ENCODE measurements around the gene UBE2QL1.

Gene UBE2QL1

DNA sequence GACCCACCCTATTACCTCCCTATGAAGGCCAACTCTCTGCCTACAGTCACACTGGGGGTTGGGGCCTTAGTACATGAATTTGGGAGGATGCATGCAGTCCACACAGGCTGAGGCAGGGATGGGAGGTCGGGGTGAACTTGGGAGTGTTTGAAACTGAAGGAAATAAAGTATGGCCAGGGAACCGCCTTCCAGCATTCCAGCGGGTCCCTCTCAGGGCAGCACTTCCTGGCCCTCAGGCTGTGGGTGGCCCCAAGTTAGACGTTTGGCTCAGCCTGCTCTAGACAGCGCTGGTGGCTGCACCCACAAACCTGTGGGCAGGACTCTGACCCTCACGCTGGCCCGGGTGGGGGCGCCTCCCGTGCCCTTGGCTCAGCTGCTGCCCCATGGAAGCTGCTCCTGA, 74.3 kb downstream of the UBE2QL1 start:
- Histone ChIP-seq H3K4me3 (ENCODE audit: low read depth in 1 of 2, low read length in 1 of 2) (no peak overlapping the region), H3K27me3 (no peaks in the 10 kb centered on the region), H3K27ac (no peak overlapping the region), H3K36me3 (no peaks in the 10 kb centered on the region), H3K4me1 (ENCODE audit: control insufficient read depth in 1 of 2, insufficient read depth in 1 of 2, low read depth in 1 of 2, low read length in 1 of 2) (no peaks in the 10 kb centered on the region), H3K9me3 (no peaks in the 10 kb centered on the region)
- TF ChIP-seq, protein P1, sequence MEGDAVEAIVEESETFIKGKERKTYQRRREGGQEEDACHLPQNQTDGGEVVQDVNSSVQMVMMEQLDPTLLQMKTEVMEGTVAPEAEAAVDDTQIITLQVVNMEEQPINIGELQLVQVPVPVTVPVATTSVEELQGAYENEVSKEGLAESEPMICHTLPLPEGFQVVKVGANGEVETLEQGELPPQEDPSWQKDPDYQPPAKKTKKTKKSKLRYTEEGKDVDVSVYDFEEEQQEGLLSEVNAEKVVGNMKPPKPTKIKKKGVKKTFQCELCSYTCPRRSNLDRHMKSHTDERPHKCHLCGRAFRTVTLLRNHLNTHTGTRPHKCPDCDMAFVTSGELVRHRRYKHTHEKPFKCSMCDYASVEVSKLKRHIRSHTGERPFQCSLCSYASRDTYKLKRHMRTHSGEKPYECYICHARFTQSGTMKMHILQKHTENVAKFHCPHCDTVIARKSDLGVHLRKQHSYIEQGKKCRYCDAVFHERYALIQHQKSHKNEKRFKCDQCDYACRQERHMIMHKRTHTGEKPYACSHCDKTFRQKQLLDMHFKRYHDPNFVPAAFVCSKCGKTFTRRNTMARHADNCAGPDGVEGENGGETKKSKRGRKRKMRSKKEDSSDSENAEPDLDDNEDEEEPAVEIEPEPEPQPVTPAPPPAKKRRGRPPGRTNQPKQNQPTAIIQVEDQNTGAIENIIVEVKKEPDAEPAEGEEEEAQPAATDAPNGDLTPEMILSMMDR (IDR thresholded peaks at IDR 0.05) = no peak

DNA sequence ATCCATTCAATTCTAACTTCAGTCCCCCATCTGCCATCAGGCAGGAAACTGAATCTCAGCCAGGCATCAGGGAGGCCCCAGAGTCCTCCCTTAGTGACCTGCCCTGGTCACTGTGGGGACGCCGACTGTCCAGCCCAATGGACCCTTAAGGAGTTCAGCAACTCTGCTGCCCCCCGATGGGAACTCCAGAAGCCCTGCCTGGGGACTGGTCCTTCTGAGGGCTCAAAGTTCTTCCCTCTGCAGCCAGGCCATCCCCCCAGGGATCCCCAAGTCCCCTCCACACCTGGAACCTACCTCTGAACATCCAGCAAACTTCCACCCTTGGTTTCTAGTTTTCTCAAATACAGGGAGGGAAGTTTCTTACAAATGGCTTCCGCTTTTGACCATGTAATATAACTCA, 76.8 kb downstream of the UBE2QL1 start:
- Histone ChIP-seq H3K4me3 (ENCODE audit: low read depth in 1 of 2, low read length in 1 of 2) (no peak overlapping the region), H3K4me1 (ENCODE audit: control insufficient read depth in 1 of 2, insufficient read depth in 1 of 2, low read depth in 1 of 2, low read length in 1 of 2) (no peaks in the 10 kb centered on the region), H3K36me3 (no peaks in the 10 kb centered on the region), H3K27ac (no peak overlapping the region), H3K27me3 (no peaks in the 10 kb centered on the region), H3K9me3 (no peaks in the 10 kb centered on the region)
- TF ChIP-seq, protein P1 (IDR thresholded peaks at IDR 0.05) = no peak

DNA sequence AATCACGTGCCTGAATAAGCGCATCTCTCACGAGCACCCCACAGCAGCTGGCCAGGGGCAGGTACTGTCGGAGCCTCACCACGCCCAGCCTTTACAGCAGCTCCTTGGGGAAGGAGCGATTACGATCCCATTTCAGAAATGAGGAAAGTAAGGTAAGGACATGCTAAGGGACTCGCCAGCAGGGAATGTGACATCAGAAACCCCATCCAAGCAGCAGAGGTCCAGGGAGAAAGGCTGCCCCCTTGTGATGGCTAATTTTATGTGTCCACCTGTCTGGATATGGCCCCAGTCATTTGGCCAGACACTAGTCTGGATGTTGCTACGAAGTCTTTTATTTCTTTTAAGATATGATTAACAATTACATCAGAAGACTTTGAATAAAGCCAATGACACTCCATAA, 77.3 kb downstream of the UBE2QL1 start:
- TF ChIP-seq, protein P1 (IDR thresholded peaks at IDR 0.05) = no peak
- Histone ChIP-seq H3K4me1 (ENCODE audit: control insufficient read depth in 1 of 2, insufficient read depth in 1 of 2, low read depth in 1 of 2, low read length in 1 of 2) (no peaks in the 10 kb centered on the region), H3K4me3 (ENCODE audit: low read depth in 1 of 2, low read length in 1 of 2) (no peak overlapping the region), H3K36me3 (no peaks in the 10 kb centered on the region), H3K27me3 (no peaks in the 10 kb centered on the region), H3K9me3 (no peaks in the 10 kb centered on the region), H3K27ac (no peak overlapping the region)

DNA sequence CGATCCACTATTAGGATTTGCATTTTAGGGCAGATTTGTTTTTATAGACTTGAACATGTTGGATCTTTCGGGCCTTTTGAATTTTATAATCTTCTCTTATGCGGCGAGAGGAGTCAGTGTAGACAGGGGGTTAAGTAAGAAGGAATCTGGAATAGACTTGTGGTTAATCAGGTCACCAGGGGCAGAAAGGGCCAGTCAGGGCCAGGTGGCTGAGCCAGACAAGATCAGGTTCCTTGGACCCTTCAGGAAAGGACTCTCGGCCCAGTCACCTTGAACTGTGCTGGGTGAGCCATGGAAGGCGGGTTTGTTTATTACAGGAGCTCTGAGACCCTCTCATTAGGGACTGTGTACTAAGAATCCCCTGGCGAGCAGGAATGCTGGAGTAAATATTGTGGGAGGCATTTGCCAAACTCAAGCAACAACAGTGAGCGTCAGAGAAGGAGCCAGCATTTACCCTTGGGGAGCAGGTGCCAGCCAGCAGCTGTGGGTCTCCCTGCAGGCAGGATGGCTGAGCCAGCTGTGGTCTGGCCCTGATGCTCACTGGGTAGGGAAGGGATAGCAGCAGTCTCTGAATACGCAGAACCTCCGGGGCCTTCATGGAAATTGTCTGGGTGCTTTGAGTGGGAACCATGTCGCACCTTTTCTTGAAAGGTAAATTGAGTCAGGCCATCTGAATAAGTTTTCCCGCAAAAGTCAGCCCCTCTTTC, 79.2 kb downstream of the UBE2QL1 start:
- no peaks in the 10 kb centered on the region for H3K4me1 ChIP-seq (ENCODE audit: control insufficient read depth in 1 of 2, insufficient read depth in 1 of 2, low read depth in 1 of 2, low read length in 1 of 2)

DNA sequence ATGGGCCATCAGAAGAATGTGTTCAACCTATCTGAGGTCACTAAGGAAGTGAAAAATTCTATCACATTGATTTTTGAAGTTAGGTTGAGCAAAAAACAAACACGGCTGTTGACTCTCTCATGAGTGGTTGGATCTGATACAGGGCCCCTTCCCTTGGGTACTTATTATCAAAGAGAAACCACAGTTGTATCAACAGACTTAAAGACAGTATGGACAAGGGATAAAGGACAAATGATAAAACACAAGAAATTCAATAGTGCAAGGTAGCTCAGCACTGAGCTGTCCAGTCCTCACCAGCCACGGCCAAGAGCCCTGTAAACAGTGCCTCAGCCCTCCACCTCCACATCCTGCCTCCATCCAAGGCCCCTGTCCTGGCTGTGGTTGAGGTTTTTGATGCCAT, 86.9 kb downstream of the UBE2QL1 start:
- Histone ChIP-seq H3K27me3 (no peaks in the 10 kb centered on the region), H3K27ac (no peak overlapping the region)
- TF ChIP-seq, protein P1 (IDR thresholded peaks at IDR 0.05) = no peak

More for the DNA sequence above, 79.2 kb downstream of the UBE2QL1 start:
- Histone ChIP-seq H3K27ac (no peak overlapping the region), H3K9me3 (no peaks in the 10 kb centered on the region), H3K4me3 (ENCODE audit: low read depth in 1 of 2, low read length in 1 of 2) (no peak overlapping the region), H3K36me3 (no peaks in the 10 kb centered on the region), H3K27me3 (no peaks in the 10 kb centered on the region)
- TF ChIP-seq, protein P1 (IDR thresholded peaks at IDR 0.05) = no peak

More for the DNA sequence above, 86.9 kb downstream of the UBE2QL1 start:
- no peaks in the 10 kb centered on the region for H3K4me1 ChIP-seq (ENCODE audit: control insufficient read depth in 1 of 2, insufficient read depth in 1 of 2, low read depth in 1 of 2, low read length in 1 of 2)
- H3K36me3 ChIP-seq = no peaks in the 10 kb centered on the region
- no peak overlapping the region for H3K4me3 ChIP-seq (ENCODE audit: low read depth in 1 of 2, low read length in 1 of 2)
- no peaks in the 10 kb centered on the region for H3K9me3 ChIP-seq

Measured in neutrophil (primary cell).